ENCODE measurements around the gene SEC14L1. TPM values are rescaled to one million over a fixed set of nuclear protein-coding genes. Genes with fewer than 3 reads are reported as not detected.

SEC14L1 gene
- total and polyA plus RNA-seq, 2 of the 8 experiments (the other 6 are each of a cell fraction or from before 2014, with no cell fraction given): 27.2 to 74.4 TPM

GRCh38 chr17:77233127-77233526 is 92.4 kb downstream of the SEC14L1 start (continued):
- TF ChIP-seq, protein P1, sequence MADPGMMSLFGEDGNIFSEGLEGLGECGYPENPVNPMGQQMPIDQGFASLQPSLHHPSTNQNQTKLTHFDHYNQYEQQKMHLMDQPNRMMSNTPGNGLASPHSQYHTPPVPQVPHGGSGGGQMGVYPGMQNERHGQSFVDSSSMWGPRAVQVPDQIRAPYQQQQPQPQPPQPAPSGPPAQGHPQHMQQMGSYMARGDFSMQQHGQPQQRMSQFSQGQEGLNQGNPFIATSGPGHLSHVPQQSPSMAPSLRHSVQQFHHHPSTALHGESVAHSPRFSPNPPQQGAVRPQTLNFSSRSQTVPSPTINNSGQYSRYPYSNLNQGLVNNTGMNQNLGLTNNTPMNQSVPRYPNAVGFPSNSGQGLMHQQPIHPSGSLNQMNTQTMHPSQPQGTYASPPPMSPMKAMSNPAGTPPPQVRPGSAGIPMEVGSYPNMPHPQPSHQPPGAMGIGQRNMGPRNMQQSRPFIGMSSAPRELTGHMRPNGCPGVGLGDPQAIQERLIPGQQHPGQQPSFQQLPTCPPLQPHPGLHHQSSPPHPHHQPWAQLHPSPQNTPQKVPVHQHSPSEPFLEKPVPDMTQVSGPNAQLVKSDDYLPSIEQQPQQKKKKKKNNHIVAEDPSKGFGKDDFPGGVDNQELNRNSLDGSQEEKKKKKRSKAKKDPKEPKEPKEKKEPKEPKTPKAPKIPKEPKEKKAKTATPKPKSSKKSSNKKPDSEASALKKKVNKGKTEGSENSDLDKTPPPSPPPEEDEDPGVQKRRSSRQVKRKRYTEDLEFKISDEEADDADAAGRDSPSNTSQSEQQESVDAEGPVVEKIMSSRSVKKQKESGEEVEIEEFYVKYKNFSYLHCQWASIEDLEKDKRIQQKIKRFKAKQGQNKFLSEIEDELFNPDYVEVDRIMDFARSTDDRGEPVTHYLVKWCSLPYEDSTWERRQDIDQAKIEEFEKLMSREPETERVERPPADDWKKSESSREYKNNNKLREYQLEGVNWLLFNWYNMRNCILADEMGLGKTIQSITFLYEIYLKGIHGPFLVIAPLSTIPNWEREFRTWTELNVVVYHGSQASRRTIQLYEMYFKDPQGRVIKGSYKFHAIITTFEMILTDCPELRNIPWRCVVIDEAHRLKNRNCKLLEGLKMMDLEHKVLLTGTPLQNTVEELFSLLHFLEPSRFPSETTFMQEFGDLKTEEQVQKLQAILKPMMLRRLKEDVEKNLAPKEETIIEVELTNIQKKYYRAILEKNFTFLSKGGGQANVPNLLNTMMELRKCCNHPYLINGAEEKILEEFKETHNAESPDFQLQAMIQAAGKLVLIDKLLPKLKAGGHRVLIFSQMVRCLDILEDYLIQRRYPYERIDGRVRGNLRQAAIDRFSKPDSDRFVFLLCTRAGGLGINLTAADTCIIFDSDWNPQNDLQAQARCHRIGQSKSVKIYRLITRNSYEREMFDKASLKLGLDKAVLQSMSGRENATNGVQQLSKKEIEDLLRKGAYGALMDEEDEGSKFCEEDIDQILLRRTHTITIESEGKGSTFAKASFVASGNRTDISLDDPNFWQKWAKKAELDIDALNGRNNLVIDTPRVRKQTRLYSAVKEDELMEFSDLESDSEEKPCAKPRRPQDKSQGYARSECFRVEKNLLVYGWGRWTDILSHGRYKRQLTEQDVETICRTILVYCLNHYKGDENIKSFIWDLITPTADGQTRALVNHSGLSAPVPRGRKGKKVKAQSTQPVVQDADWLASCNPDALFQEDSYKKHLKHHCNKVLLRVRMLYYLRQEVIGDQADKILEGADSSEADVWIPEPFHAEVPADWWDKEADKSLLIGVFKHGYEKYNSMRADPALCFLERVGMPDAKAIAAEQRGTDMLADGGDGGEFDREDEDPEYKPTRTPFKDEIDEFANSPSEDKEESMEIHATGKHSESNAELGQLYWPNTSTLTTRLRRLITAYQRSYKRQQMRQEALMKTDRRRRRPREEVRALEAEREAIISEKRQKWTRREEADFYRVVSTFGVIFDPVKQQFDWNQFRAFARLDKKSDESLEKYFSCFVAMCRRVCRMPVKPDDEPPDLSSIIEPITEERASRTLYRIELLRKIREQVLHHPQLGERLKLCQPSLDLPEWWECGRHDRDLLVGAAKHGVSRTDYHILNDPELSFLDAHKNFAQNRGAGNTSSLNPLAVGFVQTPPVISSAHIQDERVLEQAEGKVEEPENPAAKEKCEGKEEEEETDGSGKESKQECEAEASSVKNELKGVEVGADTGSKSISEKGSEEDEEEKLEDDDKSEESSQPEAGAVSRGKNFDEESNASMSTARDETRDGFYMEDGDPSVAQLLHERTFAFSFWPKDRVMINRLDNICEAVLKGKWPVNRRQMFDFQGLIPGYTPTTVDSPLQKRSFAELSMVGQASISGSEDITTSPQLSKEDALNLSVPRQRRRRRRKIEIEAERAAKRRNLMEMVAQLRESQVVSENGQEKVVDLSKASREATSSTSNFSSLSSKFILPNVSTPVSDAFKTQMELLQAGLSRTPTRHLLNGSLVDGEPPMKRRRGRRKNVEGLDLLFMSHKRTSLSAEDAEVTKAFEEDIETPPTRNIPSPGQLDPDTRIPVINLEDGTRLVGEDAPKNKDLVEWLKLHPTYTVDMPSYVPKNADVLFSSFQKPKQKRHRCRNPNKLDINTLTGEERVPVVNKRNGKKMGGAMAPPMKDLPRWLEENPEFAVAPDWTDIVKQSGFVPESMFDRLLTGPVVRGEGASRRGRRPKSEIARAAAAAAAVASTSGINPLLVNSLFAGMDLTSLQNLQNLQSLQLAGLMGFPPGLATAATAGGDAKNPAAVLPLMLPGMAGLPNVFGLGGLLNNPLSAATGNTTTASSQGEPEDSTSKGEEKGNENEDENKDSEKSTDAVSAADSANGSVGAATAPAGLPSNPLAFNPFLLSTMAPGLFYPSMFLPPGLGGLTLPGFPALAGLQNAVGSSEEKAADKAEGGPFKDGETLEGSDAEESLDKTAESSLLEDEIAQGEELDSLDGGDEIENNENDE (IDR thresholded peaks at IDR 0.05; ENCODE audit: insufficient replicate concordance, low read length): no peak
- TF ChIP-seq EZH2 (IDR thresholded peaks at IDR 0.05; ENCODE audit: low read depth, low read length, severe bottlenecking): no peak
- TF ChIP-seq, protein P2, sequence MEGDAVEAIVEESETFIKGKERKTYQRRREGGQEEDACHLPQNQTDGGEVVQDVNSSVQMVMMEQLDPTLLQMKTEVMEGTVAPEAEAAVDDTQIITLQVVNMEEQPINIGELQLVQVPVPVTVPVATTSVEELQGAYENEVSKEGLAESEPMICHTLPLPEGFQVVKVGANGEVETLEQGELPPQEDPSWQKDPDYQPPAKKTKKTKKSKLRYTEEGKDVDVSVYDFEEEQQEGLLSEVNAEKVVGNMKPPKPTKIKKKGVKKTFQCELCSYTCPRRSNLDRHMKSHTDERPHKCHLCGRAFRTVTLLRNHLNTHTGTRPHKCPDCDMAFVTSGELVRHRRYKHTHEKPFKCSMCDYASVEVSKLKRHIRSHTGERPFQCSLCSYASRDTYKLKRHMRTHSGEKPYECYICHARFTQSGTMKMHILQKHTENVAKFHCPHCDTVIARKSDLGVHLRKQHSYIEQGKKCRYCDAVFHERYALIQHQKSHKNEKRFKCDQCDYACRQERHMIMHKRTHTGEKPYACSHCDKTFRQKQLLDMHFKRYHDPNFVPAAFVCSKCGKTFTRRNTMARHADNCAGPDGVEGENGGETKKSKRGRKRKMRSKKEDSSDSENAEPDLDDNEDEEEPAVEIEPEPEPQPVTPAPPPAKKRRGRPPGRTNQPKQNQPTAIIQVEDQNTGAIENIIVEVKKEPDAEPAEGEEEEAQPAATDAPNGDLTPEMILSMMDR (IDR thresholded peaks at IDR 0.05; ENCODE audit: control extremely low read depth in 1 of 3, insufficient read depth in 1 of 3, low read depth in 1 of 3, low read length in 3 of 3): no peak
